Suprapubic skin (tissue), 4 donors: ENCODE data around the gene COMMD2.

Experiments
- CTCF ChIP-seq, 2 donors: fragments of 200-600 bp in 1 of 2; fragments of 450-650 bp in 1 of 2; sonication (generic) in 1 of 2; IDR thresholded peaks; one replicate each; pipeline ENCODE4 v1.5.1; 2016 to 2019; ENCODE audit warnings: antibody characterized with exemption in 2 of 2, mild to moderate bottlenecking in 1 of 2, moderate library complexity in 1 of 2
- POLR2A ChIP-seq, 2 donors: fragments of 450-650 bp; IDR thresholded peaks; one replicate each; pipeline ENCODE4 v1.6.1; 2017; ENCODE audit warnings: antibody characterized with exemption in 2 of 2, mild to moderate bottlenecking in 2 of 2, moderate library complexity in 2 of 2
- POLR2AphosphoS5 ChIP-seq, 3 donors: sonication (generic); formaldehyde crosslinking; IDR thresholded peaks; one replicate each; pipeline ENCODE4 v1.6.1; 2017; ENCODE audit warnings: antibody characterized with exemption in 3 of 3

GRCh38 chr3:149767720-149768119 is 15.4 kb upstream of the COMMD2 start:
- no peak for TF ChIP-seq CTCF (IDR thresholded peaks at IDR 0.05)
- no peak for TF ChIP-seq POLR2A (IDR thresholded peaks at IDR 0.05)
- no peak for TF ChIP-seq POLR2AphosphoS5 (IDR thresholded peaks at IDR 0.05)
